T-helper 2 cell treated with Interferon-gamma antibody and Interleukin-4, amounts not matched to agents 100 ng/mL and 5 ng/mL, for 36 hours (primary cell): ENCODE data around the gene RAB5A. TPM values are rescaled to one million over a fixed set of nuclear protein-coding genes. Genes with fewer than 3 reads are reported as not detected.
"Not testable (repeated sequence)": the region's sequence is repeated elsewhere in the genome, so short reads cannot be mapped to it uniquely, and the experiment has no call there.

Experiments
- intact Hi-C: fragments of 100-400 bp; cut with micrococcal nuclease; formaldehyde crosslinking; loops from one replicate; pipeline ENCODE4 v1.15.1; 2023
- total RNA-seq: library from RNA; stranded (reverse); gene quantifications from 2 replicates; pipeline ENCODE4 v1.2.3, GENCODE V29; 2022

The RAB5A gene, protein sequence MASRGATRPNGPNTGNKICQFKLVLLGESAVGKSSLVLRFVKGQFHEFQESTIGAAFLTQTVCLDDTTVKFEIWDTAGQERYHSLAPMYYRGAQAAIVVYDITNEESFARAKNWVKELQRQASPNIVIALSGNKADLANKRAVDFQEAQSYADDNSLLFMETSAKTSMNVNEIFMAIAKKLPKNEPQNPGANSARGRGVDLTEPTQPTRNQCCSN
- 39.6 and 41.8 TPM in 2 replicates for total RNA-seq

DNA sequence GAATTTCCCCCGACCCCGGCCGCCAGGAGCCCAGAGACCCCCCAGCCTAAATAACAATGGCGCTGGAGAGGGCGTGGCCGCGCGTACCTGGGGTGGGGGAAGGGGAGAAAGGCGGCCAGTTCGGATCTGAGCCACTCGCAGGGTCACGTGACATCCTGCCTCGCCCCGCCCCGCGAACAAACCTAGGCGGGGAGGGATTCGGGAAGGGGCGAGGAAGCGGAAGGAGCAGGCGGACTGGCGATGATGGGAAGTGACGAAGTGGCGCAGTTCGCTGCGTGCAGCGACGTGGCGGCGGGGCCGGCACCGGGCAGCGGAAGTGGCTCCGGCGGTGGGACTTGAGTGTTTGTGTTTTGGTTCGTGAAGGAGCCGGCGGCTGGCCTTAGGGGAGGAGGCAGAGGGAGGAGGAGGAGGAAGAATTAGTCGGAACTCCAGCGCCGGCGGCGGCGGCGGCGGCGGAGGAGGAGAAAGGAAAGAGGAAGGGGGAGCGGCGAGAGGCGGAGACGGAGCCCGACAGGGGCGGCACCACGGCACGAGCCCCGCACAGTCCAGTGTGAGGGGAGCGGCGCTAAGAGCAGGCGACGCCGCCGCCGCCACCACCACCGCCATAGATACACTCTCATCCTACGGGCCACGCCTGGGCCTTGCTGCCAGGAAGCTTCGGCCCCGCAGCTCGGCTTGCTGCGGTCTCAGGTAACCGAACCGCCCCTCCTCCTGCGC, at the start of gene RAB5A:
TSS of gene RAB5A (plus strand) at position 266 of the 717 bp plus-strand sequence. CDS start 3,802 bp downstream, outside the sequence.
- intact Hi-C loops: loop anchor here (1.0 to 5.0 kb wide), 5 partner anchors 60 to 800 kb away; partner anchors contain the start of gene SGO1

DNA sequence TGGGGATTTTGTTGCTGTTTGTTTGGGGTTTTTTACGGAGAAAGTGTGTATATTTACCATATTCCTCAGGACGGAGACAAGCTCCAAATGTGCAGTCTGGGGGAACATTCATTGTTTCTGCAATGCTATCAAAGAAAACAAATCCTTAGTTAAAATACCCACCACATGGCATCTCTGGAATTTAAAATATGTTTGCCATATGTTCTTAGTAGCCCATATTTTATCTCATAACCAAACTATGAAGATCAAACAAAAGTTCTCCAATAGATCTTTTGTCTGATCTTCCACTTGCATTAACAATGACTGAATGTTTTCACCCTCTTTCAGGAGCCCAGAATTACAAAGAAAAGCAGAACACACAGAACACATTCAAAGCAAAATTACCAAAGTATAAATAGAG, 48.2 kb upstream of the RAB5A start:
- intact Hi-C loops: no loop called here

DNA sequence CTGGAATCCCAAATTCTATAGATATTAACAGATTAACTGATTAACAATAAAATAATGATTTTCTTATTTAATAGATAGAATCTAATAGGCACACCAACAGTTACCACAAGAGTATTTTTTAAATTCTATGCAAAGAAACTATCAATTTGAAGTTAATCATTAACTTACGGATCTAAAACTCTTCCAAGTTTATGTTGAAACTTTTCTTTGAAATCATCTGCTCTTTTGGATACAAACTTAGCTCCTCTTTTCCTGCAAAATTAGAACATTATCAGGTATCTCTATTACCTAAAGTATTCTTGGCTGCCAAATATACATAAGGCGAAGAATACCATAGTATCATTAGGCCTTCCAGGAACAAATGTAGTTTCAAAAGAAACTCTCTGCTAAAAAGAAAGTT, 47.6 kb upstream of the RAB5A start:
- intact Hi-C loops: no loop called here

- intact Hi-C loops: not testable (repeated sequence)
These were observed 47.1 kb upstream of the RAB5A start for GRCh38 chr3:19899833-19900232.

GRCh38 chr3:19901337-19901736, 45.6 kb upstream of the RAB5A start:
- intact Hi-C loops: no loop called here

- intact Hi-C loops: no loop called here
These were observed 45.0 kb upstream of the RAB5A start for GRCh38 chr3:19901918-19902317.

GRCh38 chr3:19903649-19904048, 43.2 kb upstream of the RAB5A start:
- intact Hi-C loops: no loop called here

DNA sequence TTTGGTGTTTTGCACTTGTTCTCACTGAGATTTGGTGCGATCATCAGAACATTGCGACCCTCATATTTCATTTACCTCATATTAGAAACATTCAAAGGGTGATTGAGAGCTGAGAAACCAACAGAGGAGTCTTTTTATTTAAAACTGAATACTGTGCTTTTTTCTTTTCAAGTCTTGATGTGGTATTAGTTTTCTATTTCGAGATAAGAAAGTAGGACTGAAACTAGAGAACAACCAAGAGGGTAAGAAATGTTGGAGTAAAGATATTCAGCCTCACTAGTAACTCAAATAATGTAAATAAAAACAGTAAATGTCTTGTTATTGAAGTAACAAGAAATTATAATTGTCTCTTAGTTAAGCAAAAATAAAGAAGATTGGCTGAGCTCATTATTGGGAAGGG, 39.4 kb upstream of the RAB5A start:
- intact Hi-C loops: no loop called here

- intact Hi-C loops: no loop called here
These were observed 35.4 kb upstream of the RAB5A start for GRCh38 chr3:19911452-19911851.

- intact Hi-C loops: no loop called here
These were observed 29.7 kb upstream of the RAB5A start for GRCh38 chr3:19917167-19917566.

GRCh38 chr3:19920401-19921080, 26.4 kb upstream of the RAB5A start:
- intact Hi-C loops: no loop called here

- intact Hi-C loops: no loop called here
These were observed 15.7 kb upstream of the RAB5A start for GRCh38 chr3:19931180-19931692.

- intact Hi-C loops: no loop called here
These were observed 15.1 kb upstream of the RAB5A start for GRCh38 chr3:19931767-19932188.

DNA sequence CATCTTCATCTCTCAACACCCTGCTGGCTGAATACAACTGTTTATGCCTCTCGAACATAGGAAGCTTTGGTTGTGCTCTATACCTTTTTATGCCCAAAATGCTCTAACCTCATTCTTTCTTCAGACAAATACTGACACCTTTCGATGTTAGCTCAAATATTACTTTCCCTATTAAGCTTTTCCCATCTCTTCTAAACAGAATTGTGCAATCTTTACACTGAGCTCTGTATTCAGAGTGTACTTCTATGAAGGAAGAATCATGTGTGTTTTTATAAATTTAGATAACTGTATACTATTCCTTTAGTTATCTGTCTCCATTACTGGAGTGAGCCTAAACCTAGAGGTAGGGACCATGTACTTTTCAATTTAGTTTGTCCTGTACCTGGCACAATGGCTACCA, 14.5 kb upstream of the RAB5A start:
- intact Hi-C loops: no loop called here

DNA sequence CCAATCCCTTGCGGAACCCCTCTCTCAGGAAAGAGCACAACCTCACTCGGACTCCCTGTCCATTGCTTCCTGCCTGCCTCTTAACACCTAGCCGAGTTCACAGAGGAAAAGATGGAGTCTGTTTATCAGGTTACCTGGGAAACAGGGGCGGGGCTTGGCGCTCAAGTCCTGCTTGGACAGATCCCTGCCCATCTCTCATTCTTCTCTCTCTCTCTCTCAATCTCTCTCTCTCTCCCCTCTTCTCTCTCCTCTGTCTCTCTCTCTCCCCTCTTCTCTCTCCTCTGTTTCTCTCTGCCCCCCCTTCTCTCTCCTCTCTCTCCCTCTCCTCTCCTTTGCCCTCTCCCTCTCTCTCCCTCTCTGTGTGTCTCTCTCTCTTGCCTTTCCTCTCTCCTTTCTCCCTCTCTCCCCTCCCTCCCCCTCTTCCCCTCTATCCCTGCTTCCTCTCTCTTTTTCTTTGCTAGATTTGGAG, 12.8 kb upstream of the RAB5A start, which contains the start of gene EFHB:
TSS of gene EFHB (minus strand) at position 120 of the 469 bp plus-strand sequence. CDS start 199 bp downstream, outside the sequence.
- intact Hi-C loops: no loop called here

DNA sequence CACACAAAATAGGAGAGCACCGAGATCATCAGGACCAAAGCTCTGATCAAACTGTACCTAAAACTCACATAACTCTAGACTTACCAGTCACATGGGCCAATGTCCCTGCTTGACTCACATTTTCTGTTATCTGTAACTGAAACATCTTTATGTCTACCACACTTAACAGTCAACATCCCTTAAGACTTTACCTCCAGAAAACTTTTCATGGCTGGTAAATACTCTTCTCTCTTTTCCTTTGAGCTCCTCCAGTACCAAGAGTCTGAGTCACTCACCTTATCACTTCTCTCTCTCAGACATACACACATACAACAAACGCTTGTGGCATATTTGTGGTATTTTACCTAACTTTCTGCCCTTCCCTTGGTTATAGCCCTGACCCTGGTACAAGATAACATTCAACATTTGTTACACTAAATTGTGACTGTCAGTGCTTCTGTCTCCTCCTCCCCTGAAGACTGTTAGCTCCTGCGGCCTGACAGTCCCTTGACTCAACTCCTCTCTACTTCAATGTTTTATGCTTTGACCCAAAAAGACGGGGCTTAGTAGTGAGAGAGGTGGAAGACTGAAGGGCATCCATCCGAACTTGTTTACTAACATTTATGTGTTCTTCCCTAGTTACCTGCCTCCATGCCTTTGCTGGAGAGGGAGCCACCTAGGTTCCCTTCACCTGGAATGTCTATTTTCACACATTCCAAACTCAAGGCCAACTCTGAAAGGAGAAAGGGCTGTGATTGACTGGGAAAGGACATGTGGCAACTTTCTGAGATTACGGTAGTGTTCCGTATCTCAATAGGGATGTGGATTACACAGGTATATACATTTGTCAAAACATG, 9.2 kb upstream of the RAB5A start:
- intact Hi-C loops: no loop called here

DNA sequence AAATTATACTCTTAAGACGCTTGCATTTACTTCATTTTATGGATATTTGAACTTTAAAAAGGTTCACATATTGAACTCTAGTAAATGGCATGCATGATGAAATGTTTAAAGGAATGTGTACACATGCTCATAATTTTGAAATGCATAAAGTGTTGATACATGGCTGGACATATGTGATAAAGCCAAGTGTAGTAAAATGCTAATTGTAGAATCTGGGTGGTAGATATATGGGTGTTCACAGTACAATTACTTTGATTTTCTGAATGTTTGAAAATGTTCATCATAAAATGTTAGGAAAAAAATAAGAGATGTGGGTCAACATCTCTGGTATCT, 8.6 kb upstream of the RAB5A start:
- intact Hi-C loops: no loop called here

GRCh38 chr3:19940643-19941042, 6.3 kb upstream of the RAB5A start:
- intact Hi-C loops: no loop called here

- intact Hi-C loops: loop anchor here (5.0 kb wide), 1 partner anchor 58 kb away; no protein-coding TSS in a partner anchor
These were observed 1.4 kb upstream of the RAB5A start for GRCh38 chr3:19945534-19945933.

DNA sequence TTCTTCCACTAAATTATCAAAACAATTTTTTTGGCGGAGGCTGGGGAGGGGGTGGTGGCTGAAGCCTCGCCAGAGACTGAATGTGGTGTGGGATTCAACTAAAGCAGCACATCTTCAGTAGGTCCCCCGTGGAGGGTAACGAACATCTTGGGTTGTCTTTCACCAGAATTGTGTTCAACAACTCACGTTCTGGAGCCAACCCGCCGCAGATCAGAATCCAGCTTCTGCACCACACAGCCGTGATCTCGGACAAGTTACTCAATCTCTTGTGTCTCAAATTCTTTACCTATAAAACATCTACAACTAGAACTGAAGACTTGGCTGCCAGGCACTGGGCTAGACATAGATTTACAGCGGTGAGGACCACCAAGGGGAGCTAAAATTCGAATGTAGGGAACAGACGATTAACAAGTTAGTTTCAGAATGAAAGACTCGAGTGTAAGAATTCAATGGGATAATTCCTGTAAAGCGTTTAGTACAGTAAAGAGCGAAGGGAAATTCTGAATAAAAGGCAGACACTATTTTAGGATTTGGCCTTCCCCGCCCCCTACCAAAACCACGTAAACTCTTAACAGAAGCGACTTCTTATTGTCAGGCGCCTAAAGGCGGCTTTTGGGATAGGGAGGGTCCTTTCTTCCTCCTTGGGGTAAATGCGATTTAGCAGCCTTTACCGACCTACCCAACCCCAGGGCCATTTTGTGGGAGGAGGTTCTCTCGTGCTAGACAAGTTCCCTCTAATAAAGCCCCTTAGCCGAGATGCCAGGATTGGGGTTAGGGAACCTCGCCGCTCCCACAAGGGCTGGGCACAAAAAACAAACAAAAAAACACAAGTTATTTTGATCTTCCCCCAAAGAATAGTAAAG, 697 bp upstream of the RAB5A start:
- intact Hi-C loops: loop anchor here (2.0 to 5.0 kb wide), 2 partner anchors 59 to 799 kb away; no protein-coding TSS in a partner anchor
